8988T (cell line): ENCODE data around the gene ITPRIP.

ENCODE experiments used
- DNase-seq: peaks from one replicate; pipeline ENCODE4 v3.0.0; 2011

ITPRIP gene

DNA sequence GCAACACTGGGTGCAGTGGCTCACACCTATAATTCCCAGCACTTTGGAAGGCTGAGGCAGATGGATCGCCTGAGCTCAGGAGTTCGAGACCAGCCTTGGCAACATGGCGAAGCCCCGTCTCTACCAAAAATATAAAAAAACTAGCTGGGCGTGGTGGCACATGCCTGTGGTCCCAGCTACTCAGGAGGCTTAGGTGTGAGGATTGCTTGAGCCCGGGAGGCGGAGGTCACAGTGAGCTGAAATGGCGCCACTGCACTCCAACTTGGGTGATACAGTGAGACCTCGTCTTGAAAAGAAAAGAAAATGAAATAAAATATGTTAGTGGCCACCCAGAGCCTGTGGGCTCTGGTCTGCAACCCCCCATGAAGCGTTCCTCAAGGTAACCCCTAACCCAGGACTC is 13.3 kb downstream of the ITPRIP start:
- DNase-seq: no peak

DNA sequence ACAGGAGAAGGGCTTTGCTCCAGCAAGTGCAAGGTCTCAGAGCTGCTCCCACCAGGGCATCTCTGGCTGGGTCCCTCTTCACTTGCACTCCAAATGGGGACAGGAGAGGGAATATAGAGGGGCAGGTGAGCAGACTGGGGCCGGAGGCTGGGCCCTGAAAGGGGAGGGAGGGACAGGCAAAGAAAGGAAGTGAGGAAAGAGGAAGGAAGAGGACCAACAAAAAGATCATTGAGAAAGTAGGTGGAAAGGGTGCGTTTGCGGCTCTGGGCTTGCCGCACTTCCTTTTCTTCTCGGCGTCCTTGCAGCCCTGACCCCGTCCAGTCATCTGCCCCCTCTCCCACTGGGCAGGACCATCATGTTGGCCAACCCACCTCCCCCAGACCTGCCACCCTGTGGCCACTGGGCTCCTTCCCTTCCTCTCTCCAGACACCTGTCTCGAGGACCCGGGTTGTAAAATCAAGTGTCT is 14.0 kb downstream of the ITPRIP start:
- DNase-seq: no peak

GRCh38 chr10:104323760-104324201 is 14.5 kb downstream of the ITPRIP start:
- DNase-seq: no peak

- peak; percentile 1 for DNase-seq
These were observed 15.2 kb downstream of the ITPRIP start for GRCh38 chr10:104323085-104323484.

DNA sequence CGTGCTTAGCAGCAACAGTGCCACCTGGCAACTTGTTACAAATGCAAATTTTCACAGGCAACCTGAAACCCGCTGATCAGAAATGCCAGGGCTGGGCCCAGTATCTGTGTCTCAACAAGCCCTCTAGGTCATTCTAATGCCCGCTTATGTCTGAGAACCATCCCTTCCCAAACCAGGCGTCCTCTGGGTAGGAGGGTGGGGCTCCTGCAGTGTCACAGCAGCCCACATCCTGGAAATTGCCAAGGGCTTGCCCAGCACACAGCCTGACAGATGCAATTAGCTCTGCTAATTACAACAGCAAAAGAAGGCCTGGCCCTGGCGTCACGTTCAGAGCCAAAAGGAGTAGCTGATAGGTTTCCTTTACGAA is 15.9 kb downstream of the ITPRIP start:
- peak; percentile 7 for DNase-seq

GRCh38 chr10:104321725-104322415 is 16.4 kb downstream of the ITPRIP start:
- peak; percentile 7 for DNase-seq

GRCh38 chr10:104321226-104321625 is 17.0 kb downstream of the ITPRIP start:
- DNase-seq: no peak

- DNase-seq: no peak
These were observed 19.2 kb downstream of the ITPRIP start for GRCh38 chr10:104318810-104319741.

GRCh38 chr10:104318326-104318725 is 19.9 kb downstream of the ITPRIP start:
- DNase-seq: no peak

DNA sequence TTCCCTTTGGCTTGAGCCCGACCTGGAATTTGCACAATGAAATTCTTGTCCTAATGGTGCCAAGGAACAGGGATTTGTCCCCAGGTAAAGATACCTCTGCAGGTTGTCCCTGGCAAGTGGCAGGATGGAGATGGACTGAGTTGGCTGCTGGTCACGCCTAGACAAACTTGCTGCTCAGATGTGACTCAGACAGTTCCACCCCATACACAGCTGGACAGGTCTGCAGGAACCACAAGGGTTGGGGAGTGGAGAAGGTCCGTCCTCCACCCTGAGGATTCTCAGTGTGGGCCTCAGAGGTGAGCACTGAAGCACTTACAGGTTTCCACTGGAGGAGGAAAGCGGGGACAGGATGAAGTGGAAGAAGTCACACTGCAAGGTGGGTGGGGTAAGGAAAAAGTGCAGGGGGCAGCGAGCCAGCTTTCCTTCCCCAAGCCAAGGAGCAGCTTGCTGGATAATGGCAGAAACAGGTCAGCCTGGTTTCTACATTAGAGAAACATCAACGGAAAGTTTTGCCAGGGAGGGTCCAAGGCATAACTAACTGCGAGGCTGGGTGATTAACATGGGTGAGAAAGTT is 20.5 kb downstream of the ITPRIP start:
- no peak for DNase-seq

DNA sequence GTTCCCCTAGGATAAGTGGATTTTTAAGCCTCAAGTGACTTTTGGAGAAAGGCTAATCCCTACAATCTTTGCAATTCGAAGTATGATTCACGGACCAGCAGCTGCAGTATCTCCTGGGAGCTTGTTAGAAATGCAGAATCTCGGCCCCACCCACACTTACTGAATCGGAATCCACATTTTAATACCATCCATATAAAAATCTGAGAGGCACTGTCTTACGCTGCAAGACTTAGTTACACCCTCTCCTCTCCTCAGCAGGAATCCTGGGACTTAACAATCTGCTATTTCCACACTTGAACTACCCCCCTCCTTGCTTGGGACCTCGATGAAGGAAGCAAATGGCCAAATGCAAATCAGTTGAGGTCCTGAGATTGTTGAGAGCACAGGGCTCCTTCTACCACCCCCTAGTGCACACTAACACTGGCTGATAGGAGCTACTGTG is 21.0 kb downstream of the ITPRIP start:
- DNase-seq: no peak

DNA sequence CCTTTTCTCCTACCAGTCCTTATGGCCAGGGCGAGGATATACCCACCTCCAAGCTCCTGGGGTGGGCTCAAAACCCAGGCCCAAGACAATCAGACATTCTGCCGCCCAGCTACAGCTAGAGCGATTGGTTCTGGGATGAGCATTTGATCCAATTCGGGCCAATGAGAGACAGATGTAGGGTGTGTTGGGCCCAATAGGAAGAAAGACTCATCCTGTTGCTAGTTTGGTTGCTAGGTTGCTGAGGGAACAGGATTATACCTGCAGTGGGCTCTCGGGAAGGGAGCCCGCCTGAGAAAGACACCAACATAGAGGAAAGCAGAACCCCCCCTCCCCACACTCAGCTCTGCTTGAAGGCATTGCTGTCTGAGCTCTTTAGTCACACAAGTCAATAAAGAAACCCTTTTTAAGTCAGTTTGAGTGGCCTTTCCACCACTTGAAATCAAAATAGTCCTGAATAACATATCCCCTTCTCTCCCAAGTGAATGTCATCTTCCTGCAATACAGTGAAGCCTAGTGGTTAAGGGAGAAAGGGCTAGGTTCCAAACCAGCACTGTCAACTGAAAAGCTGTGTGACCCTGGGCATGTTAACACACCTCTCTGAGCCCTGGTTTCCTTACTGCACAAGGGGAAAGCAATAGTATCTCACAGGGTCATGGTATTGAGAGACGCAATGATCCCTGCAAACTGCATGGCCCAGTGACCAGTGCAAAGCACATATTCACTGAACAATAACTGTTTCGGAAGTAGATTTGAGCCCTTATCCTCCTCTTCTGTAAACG is 21.8 kb downstream of the ITPRIP start:
- DNase-seq: no peak

DNA sequence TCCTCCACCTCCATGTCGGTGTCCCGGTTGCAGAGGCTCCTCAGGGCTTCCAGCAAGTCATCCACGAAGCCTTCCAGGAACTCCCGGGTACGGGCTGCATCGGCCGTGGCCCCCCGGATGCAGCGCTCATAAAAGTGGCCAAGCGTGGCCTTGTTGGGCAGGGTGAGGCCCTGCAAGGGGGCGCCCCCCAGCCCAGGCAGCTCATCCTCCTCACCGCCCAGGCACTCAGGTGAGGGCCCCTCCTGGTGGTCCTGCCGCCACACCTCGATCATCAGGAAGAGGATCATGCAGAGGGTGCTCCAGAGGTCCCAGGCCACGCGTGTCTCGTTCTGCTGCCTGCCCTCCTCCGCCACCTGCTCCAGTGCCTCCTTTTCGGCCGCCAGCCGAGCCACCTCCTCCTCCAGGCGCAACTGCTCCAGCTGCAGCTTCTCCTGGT is 22.8 kb downstream of the ITPRIP start:
- DNase-seq: no peak

DNA sequence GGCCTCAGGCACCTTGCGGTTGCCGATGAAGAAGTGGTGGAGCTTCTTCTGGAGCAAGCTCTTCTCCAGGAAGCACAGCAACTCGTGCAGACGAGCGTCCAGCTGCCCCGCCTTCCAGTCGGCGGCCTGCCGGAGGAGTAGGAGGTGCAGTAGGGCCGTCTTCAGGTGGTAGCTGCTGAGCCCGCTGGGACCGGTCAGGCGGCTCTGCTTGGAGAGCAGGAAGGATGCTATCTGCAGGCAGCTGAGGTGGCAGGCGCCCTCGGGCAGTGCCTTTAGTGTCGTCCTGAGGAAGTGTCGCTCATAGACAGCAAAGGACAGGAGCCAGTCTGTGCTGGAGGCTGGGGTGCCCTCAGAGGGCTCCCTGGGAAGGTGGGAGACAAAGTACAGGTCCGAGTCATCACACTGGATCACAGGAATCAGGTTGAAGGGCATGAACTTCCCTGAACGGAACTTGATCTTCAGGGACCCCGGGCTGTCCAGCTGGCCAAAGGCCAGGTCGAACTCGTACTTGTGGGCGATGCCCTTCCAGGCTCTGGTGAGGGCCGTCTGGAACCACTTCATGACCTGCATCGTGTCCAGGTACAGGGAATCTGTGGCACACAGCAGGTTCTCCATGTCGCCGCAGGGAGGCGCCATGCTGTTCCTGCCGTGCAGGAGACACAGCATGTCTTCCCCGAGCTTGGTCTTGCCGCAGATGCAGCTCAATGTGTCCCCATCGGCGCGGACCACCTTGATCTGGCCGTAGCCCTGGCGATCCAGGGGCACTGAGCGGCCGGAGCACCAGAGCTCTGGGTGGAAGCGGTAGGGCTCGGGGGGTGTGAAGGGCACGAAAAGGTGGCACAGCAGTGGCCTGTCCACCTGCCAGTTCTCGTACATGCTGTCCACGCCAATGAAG is 23.4 kb downstream of the ITPRIP start:
- DNase-seq: no peak

- DNase-seq: no peak
These were observed 27.0 kb downstream of the ITPRIP start for GRCh38 chr10:104311184-104311720.

- DNase-seq: no peak
These were observed 28.0 kb downstream of the ITPRIP start for GRCh38 chr10:104309980-104310978.

GRCh38 chr10:104308439-104308903 is 29.8 kb downstream of the ITPRIP start:
- DNase-seq: no peak

GRCh38 chr10:104307576-104308438 is 30.5 kb downstream of the ITPRIP start:
- no peak for DNase-seq

DNA sequence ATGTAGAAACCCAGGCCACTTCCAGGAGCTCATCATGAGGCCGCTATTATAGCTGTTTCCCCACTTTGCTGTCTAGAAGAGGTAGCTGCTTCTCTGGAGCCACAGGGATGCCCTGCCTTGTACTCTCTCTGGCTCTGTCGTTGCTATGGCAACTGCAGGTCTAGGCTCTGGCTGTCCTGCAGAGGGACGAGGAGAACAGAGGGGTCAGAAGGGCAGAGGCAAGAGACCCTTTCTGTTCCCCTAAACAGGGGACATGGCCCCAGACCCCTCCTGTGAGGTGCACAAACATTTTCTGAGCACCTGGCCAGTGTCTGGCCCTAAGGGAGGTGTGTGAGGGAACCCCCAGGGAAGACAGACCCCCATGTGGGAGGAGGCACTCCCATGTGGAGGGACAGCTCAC is 31.4 kb downstream of the ITPRIP start:
- no peak for DNase-seq
